ENCODE measurements around the gene SEC61A1. TPM values are rescaled to one million over a fixed set of nuclear protein-coding genes. Genes with fewer than 3 reads are reported as not detected.

The SEC61A1 gene
- total and polyA plus RNA-seq, 4 donors, result 80.4 to 295 (median 147) TPM

GRCh38 chr3:128036119-128036518 lies 16.1 kb upstream of the SEC61A1 start (continued):
- TF ChIP-seq ZBTB33 (IDR thresholded peaks at IDR 0.05), result no peak
- TF ChIP-seq GABPA (IDR thresholded peaks at IDR 0.05 in 1 of 2, conservative IDR thresholded peaks at IDR 0.05 in 1 of 2), result no peak
- TF ChIP-seq EGR1 (IDR thresholded peaks at IDR 0.05; ENCODE audit: low read depth in 2 of 2), result no peak
- peak; percentile 34 to 56 for TF ChIP-seq RXRA (IDR thresholded peaks at IDR 0.05)
- TF ChIP-seq CTCF (IDR thresholded peaks at IDR 0.05; ENCODE audit: low read depth, low read length, missing input control), result no peak
- TF ChIP-seq JUND (IDR thresholded peaks at IDR 0.05), result no peak
- no peak for TF ChIP-seq HNF4G (IDR thresholded peaks at IDR 0.05)
- no peak for TF ChIP-seq FOXA2 (IDR thresholded peaks at IDR 0.05)
- no peak for TF ChIP-seq TAF1 (conservative IDR thresholded peaks at IDR 0.05)
- no peak for TF ChIP-seq MAX (IDR thresholded peaks at IDR 0.05)

- WGBS, result 91% methylated on average over 3 of the region's 3 CpGs
- H3K27ac ChIP-seq (ENCODE audit: low read depth in 1 of 2, low read length in 2 of 2), result no peak overlapping the region
- peaks cover 0 to 3% (median 0%) of the 10 kb centered on the region in 4 donors for H3K4me1 ChIP-seq (ENCODE audit: control insufficient read depth in 4 of 4, insufficient read depth in 4 of 4, low read length in 3 of 4)
- no peak overlapping the region for H3K4me3 ChIP-seq (ENCODE audit: low read depth in 1 of 3, low read length in 3 of 3)
- no peaks in the 10 kb centered on the region for H3K9me3 ChIP-seq (ENCODE audit: control insufficient read depth in 4 of 4, low read length in 3 of 4)
- no peak for DNase-seq (ENCODE audit: low spot score)
- H3K27me3 ChIP-seq (ENCODE audit: control insufficient read depth in 4 of 4, insufficient read depth in 4 of 4, low read length in 3 of 4), result no peaks in the 10 kb centered on the region
- TF ChIP-seq JUND (IDR thresholded peaks at IDR 0.05) (no peak), YY1 (IDR thresholded peaks at IDR 0.05) (no peak), TAF1 (conservative IDR thresholded peaks at IDR 0.05) (no peak), RAD21 (IDR thresholded peaks at IDR 0.05) (no peak), SP1 (IDR thresholded peaks at IDR 0.05) (no peak), MAX (IDR thresholded peaks at IDR 0.05) (no peak), FOXA1 (IDR thresholded peaks at IDR 0.05) (no peak), EGR1 (IDR thresholded peaks at IDR 0.05; ENCODE audit: low read depth in 2 of 2) (no peak), HNF4G (IDR thresholded peaks at IDR 0.05) (no peak), RXRA (IDR thresholded peaks at IDR 0.05) (no peak), GABPA (IDR thresholded peaks at IDR 0.05 in 1 of 2, conservative IDR thresholded peaks at IDR 0.05 in 1 of 2) (no peak), HNF4A (conservative IDR thresholded peaks at IDR 0.05) (no peak), NR2F2 (IDR thresholded peaks at IDR 0.05) (no peak), ATF3 (IDR thresholded peaks at IDR 0.05) (no peak), ZBTB33 (IDR thresholded peaks at IDR 0.05) (no peak), REST (IDR thresholded peaks at IDR 0.05) (no peak), FOXA2 (IDR thresholded peaks at IDR 0.05) (no peak)
- H3K9ac ChIP-seq (ENCODE audit: low read depth in 1 of 2, low read length in 2 of 2), result no peak overlapping the region
- H3K36me3 ChIP-seq (ENCODE audit: control insufficient read depth in 4 of 4, insufficient read depth in 3 of 4, low read depth in 1 of 4, low read length in 3 of 4), result no peaks in the 10 kb centered on the region
Observed at GRCh38 chr3:128040041-128040440, 12.2 kb upstream of the SEC61A1 start.
